NOMO-1 treated with DMSO at 0.1 percent for 48 hours (cell line): ENCODE measurements around the gene ACHE.
"Not testable (repeated sequence)": the region's sequence is repeated elsewhere in the genome, so short reads cannot be mapped to it uniquely, and the experiment has no call there.

Source experiments
- DNase-seq: peaks from one replicate; lab custom pipeline; 2025; ENCODE audit not compliant: unreplicated experiment; lab: John Stamatoyannopoulos, UW

Gene ACHE

DNA sequence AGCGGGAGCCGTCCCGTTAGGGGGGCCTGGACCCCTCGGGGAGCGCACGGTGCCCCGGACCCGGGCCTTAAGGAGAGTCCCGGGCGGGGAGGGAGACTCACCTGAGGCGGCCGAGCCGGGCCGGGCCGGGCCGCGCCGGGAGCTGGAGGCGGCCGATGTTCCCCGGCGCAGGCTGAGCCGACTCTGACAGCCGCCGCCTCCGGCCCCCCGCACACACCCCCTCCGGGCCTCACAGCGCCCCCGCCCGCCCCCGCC is at the start of gene ACHE:
TSS of gene ACHE (minus strand) at position 188 of the 255 bp plus-strand sequence. CDS start 1,656 bp downstream, outside the sequence.
- DNase-seq: no peak

DNA sequence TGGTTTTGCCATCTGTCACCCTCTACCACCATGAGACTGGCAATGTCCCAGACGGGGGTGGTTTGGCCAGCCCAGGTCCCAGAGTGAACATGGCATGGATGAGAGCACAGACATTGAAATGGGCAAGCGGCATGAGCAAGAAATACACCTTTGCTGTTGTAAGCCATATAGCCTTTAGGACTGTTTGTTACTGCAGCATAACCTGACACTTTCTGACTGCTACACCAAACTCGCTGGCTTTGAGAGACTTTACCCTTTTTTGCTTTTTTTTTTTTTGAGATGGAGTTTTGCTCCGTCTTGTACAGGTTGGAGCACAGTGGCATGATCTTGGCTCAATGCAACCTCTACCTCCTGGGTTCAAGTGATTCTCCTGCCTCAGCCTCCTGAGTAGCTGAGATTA is 48.5 kb upstream of the ACHE start:
- no peak for DNase-seq

DNA sequence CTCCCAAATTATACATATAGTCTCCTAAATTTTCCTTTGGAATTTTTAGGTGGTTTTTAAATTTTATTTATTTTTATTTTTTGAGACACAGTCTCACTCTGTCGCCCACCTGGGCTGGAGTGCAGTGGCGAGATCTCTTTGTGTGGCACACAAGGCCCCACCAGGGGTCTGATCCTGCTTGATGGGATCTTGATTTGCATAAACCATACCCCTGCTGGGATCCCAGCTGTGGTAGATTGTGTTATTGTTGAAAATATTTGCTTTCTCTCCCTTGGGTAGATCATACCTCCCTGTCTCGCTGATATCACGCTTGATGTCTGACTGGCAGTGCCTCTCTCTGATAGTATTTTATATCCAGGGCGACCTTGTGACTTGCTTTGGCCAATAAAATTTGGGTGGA is 48.0 kb upstream of the ACHE start:
- DNase-seq: no peak

GRCh38 chr7:100942045-100942774 is 46.5 kb upstream of the ACHE start:
- DNase-seq: peak; percentile 49

DNA sequence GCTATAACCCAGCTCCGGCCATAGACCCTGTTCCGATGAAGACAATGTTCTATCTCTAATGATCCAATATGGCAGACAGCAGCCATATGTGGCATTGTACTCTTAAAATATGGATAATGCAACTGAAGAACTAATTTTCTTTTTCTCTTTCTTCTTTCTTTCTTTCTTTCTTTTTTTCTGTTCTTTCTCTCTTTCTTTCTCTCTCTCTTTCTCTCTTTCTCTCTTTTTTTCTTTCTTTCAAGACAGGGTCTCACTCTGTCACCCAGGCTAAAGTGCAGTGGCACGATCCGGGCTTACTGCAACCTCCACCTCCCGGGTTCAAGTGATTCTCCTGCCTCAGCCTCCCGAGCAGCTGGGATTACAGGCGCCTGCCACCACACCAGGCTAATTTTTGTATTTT is 40.5 kb upstream of the ACHE start:
- not testable (repeated sequence) for DNase-seq

GRCh38 chr7:100935381-100935780 is 39.7 kb upstream of the ACHE start:
- DNase-seq: not testable (repeated sequence)

DNA sequence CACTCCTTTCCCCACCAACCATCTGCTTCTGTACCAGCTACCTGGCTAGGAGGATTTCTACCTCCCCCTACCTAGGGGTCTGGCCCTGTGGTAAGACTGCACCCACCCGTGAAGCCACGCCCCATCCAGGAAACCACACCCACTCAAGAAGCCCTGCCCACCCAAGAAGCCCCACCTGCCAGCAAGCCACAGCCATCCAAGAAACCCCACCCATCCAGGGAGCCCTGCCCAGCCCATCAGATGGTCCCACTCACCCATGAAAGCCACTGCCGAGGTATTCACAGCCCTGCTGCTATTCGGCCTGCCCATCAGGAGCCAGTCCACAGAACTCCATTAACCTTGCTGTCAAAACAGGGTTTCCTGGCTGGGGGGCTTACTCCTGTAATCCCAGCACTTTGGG is 38.0 kb upstream of the ACHE start:
- DNase-seq: no peak

- no peak for DNase-seq
Measured at GRCh38 chr7:100929808-100930174, 34.1 kb upstream of the ACHE start.

GRCh38 chr7:100923616-100924015 is 27.9 kb upstream of the ACHE start:
- not testable (repeated sequence) for DNase-seq

DNA sequence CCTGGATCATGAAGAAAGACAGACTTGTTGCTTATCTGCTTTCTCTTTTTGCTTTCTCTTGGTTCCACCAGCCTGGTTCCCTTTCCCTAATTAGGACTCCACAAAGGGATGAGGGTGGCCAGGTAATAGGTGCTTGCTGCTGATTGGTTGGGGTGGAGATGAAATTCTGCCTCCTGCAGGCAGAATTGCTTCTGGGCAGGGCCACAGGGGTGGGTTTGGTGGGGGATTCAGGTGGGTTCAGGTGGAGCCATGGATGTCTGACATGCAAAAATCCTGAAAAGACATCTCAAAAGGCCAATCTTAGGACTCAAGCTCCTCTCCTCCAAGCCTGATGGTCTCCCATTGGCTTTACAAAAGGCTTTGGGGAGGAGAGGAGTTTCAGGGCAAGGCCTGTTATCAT is 25.4 kb upstream of the ACHE start:
- no peak for DNase-seq

- not testable (repeated sequence) for DNase-seq
Measured at GRCh38 chr7:100919779-100920437, 24.2 kb upstream of the ACHE start.

DNA sequence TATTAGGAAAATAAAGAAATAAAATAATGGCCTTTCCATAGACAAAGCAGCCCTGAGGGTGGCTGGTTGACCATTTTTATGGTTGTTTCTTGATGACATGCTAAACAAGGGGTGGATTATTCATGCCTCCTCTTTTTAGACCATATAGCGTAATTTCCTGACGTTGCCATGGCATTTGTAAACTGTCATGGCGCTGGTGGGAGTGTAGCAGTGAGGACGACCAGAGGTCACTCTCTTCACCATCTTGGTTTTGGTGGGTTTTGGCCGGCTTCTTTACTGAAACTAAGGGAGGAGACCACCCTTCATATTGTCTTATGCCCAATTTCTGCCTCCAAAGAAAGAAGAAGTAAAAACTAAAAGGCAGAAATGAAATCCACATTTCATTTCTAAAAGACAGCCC is 23.6 kb upstream of the ACHE start:
- not testable (repeated sequence) for DNase-seq

DNA sequence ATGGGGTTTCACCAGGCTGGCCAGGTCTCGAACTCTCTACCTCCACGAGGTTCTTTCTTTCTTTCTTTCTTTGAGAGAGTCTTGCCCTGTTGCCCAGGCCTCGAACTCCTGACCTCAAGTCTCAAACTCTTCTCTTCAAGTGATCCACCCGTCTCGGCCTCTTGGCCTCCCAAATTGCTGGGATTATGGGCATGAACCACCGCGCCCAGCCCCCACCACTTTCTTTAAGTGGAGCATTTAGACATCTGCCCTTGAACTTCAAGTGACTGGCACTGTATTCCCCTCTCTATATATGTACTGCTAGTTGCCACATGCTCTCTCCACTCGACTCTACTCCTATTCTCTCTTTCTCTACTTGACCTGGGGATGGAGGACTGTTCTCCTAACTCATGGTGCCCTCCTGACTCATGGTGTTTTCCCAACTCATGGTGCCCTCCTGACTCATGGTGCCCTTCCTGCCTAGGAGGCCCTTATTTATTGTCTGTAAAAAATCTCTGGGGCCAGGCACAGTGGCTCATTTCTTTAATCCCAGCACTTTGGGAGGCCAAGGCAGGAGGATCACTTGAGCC is 19.3 kb upstream of the ACHE start:
- DNase-seq: no peak

GRCh38 chr7:100914208-100914878 is 18.7 kb upstream of the ACHE start:
- DNase-seq: no peak

DNA sequence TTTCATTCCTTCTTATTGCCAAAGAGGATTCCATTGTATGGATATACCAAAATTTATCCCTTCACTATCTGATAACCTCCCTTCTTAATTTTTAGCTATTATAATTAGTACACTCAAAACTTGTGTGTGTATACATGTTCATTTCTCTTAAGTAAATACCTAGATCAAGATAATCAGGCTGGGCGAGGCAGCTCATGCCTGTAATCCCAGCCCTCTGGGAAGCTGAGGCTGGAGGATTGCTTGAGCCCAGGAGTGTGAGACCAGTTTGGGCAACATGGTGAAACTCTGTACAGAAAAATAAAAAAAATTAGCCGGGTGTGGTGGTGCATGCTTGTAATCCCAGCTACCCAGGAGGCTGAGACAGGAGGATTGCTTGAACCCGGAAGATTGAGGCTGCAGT is 15.8 kb upstream of the ACHE start:
- DNase-seq: no peak

DNA sequence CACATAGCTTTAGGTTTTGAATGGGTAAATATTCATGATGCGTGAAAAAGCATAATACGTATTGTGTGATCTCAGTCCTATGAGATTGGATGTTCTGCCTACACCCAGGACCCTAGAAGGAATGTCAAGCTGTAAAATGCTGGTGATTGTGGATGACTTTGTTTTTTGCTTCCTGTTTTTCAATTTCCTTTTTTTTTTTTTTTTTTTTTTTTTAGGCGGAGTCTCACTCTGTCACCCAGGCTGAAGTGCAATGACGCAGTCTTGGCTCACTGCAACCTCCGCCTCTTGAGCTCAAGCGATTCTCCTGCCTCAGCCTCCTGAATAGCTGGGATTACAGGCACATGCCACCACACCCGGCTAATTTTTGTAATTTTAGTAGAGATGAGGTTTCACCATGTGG is 14.8 kb upstream of the ACHE start:
- DNase-seq: peak; percentile 79

DNA sequence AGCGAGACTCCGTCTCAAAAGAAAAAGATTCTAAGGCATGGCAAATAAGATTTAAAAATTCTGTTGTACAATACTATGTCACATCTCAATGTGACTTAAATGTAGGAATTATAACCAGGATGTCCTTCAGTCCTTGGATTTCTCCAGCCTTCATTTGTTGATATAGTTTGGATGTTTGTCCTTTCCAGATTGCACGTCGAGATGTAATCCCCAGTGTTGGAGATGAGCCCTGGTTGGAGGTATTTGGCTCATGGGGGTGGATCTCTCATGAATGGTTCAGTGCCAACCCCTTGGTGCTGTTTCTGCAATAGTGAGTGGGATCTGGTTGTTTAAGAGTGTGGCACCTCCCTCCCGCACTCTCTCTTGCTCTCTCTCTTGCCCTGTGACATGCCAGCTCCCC is 12.8 kb upstream of the ACHE start:
- no peak for DNase-seq

- no peak for DNase-seq
Measured at GRCh38 chr7:100902638-100903037, 7.0 kb upstream of the ACHE start.

GRCh38 chr7:100901921-100902332 is 6.2 kb upstream of the ACHE start:
- no peak for DNase-seq

GRCh38 chr7:100900978-100901377 is 5.3 kb upstream of the ACHE start:
- no peak for DNase-seq

- no peak for DNase-seq
Measured at GRCh38 chr7:100899432-100899831, 3.7 kb upstream of the ACHE start.

- DNase-seq: no peak
Measured at GRCh38 chr7:100897772-100898454, 2.2 kb upstream of the ACHE start.
